Ascending aorta (tissue), 2 donors: ENCODE measurements around the gene SGK2. TPM values are rescaled to one million over a fixed set of nuclear protein-coding genes. Genes with fewer than 3 reads are reported as not detected.

Experiments used
- DNase-seq, 2 donors: peaks; one replicate each; pipeline ENCODE4 v3.0.0-alpha.2; 2019; ENCODE audit warnings: low spot score in 2 of 2
- H3K27ac ChIP-seq, 2 donors: fragments of 200-600 bp; sonication (generic); one replicate each; pipeline ENCODE4 v1.5.1; 2016 to 2017; ENCODE audit warnings: mild to moderate bottlenecking in 1 of 2
- H3K27me3 ChIP-seq: fragments of 200-600 bp; sonication (generic); one replicate; pipeline ENCODE4 v1.5.1; 2017
- H3K36me3 ChIP-seq, 2 donors: fragments of 200-600 bp; sonication (generic); one replicate each; pipeline ENCODE4 v1.5.1; 2016
- H3K4me1 ChIP-seq, 2 donors: fragments of 200-600 bp; sonication (generic); one replicate each; pipeline ENCODE4 v1.5.1; 2016 to 2017; ENCODE audit warnings: mild to moderate bottlenecking in 1 of 2
- H3K4me3 ChIP-seq, 2 donors: fragments of 200-600 bp; sonication (generic); one replicate each; pipeline ENCODE4 v1.5.1; 2016 to 2017; ENCODE audit warnings: mild to moderate bottlenecking in 1 of 2
- H3K9me3 ChIP-seq, 2 donors: fragments of 200-600 bp; sonication (generic); one replicate each; pipeline ENCODE4 v1.5.1; 2016
- CTCF ChIP-seq, 3 experiments: fragments of 200-600 bp in 2 of 3; fragments of 450-650 bp in 1 of 3; sonication (generic) in 2 of 3; IDR thresholded peaks; one replicate each; pipeline ENCODE4 v1.5.1; 2016 to 2019; ENCODE audit warnings: antibody characterized with exemption in 3 of 3, mild to moderate bottlenecking in 1 of 3, moderate library complexity in 1 of 3
- intact Hi-C: fragments of 100-400 bp; cut with DNase I; formaldehyde crosslinking; loops from one replicate; pipeline ENCODE4 v1.15.1; 2023
- total RNA-seq: library from RNA; depleted of rRNA; stranded (reverse); fragments of >200 nt; gene quantifications from one replicate; pipeline ENCODE4 v1.1.0, GENCODE V29; 2016

The SGK2 gene
- total RNA-seq, 1 donor from 2014 or later = 0.32 TPM

- intact Hi-C loops = no loop called here
- DNase-seq = no peak
- H3K4me3 ChIP-seq = no peak overlapping the region
Observed at GRCh38 chr20:43533060-43533459, 25.8 kb upstream of the SGK2 start.

GRCh38 chr20:43534016-43534415, 24.8 kb upstream of the SGK2 start:
- Histone ChIP-seq H3K4me3 (no peak overlapping the region), H3K27me3 (no peaks in the 10 kb centered on the region), H3K27ac (no peak overlapping the region), H3K36me3 (peaks cover 6 to 25% of the 10 kb centered on the region in 2 donors), H3K4me1 (no peaks in the 10 kb centered on the region), H3K9me3 (no peaks in the 10 kb centered on the region)
- no peak for DNase-seq
- intact Hi-C loops = no loop called here
- TF ChIP-seq CTCF (IDR thresholded peaks at IDR 0.05) = no peak

More at GRCh38 chr20:43533060-43533459, 25.8 kb upstream of the SGK2 start:
- no peak for TF ChIP-seq CTCF (IDR thresholded peaks at IDR 0.05)
- Histone ChIP-seq H3K9me3 (no peaks in the 10 kb centered on the region), H3K4me1 (no peaks in the 10 kb centered on the region), H3K36me3 (peaks cover 6 to 25% of the 10 kb centered on the region in 2 donors), H3K27me3 (no peaks in the 10 kb centered on the region), H3K27ac (no peak overlapping the region)

- no peak for TF ChIP-seq CTCF (IDR thresholded peaks at IDR 0.05)
- H3K27ac ChIP-seq = no peak overlapping the region
- H3K27me3 ChIP-seq = no peaks in the 10 kb centered on the region
- no peaks in the 10 kb centered on the region for H3K4me1 ChIP-seq
- peaks cover 6 to 25% of the 10 kb centered on the region in 2 donors for H3K36me3 ChIP-seq
- intact Hi-C loops = no loop called here
- no peaks in the 10 kb centered on the region for H3K9me3 ChIP-seq
- no peak overlapping the region for H3K4me3 ChIP-seq
- no peak for DNase-seq
Observed at GRCh38 chr20:43534791-43535350, 24.0 kb upstream of the SGK2 start.

GRCh38 chr20:43535370-43536004, 23.3 kb upstream of the SGK2 start:
- DNase-seq = no peak
- H3K27me3 ChIP-seq = no peaks in the 10 kb centered on the region
- no peak for TF ChIP-seq CTCF (IDR thresholded peaks at IDR 0.05)
- H3K27ac ChIP-seq = no peak overlapping the region
- no peaks in the 10 kb centered on the region for H3K4me1 ChIP-seq
- no peaks in the 10 kb centered on the region for H3K9me3 ChIP-seq
- no peak overlapping the region for H3K4me3 ChIP-seq
- peaks cover 6 to 25% of the 10 kb centered on the region in 2 donors for H3K36me3 ChIP-seq
- intact Hi-C loops = no loop called here

GRCh38 chr20:43536041-43536816, 22.6 kb upstream of the SGK2 start:
- no peak for DNase-seq
- no peak overlapping the region for H3K27ac ChIP-seq
- no peaks in the 10 kb centered on the region for H3K9me3 ChIP-seq
- no peaks in the 10 kb centered on the region for H3K4me1 ChIP-seq
- no peak for TF ChIP-seq CTCF (IDR thresholded peaks at IDR 0.05)
- H3K27me3 ChIP-seq = no peaks in the 10 kb centered on the region
- intact Hi-C loops = no loop called here
- peaks cover 6 to 25% of the 10 kb centered on the region in 2 donors for H3K36me3 ChIP-seq
- no peak overlapping the region for H3K4me3 ChIP-seq
